Measurements from ENCODE around the gene DSCAML1.
A peak's percentile ranks its signal among the peaks of the same experiment; 100 is the strongest.

Gene DSCAML1

GRCh38 chr11:117443266-117444186, 353.5 kb downstream of the DSCAML1 start:
- no CpG with 5 or more reads among the region's 38 CpGs for WGBS (ENCODE audit: extremely low coverage, insufficient coverage, insufficient read length)
- Histone ChIP-seq H3K4me2 (ENCODE audit: low read length) (no peak overlapping the region), H3K4me1 (ENCODE audit: control insufficient read depth in 1 of 2, insufficient read depth in 2 of 2, low read length in 2 of 2) (peaks cover 0 to 2% of the 10 kb centered on the region in 2 experiments), H2AFZ (ENCODE audit: insufficient read depth, low read length, poor library complexity) (no peak overlapping the region), H2BK120ac (ENCODE audit: insufficient read depth, low read length, poor library complexity) (no peak overlapping the region), H2BK12ac (ENCODE audit: low read length) (no peak overlapping the region), H3K9me3 (ENCODE audit: insufficient read depth, low read depth, low read length) (peaks cover 2% of the 10 kb centered on the region), H3K4ac (ENCODE audit: low read depth, low read length) (no peak overlapping the region), H3K79me1 (ENCODE audit: low read length) (no peaks in the 10 kb centered on the region), H3K9ac (ENCODE audit: low read length) (no peak overlapping the region), H4K91ac (ENCODE audit: low read depth, low read length) (no peak overlapping the region), H2AK5ac (ENCODE audit: low read length) (no peak overlapping the region), H4K12ac (ENCODE audit: low read depth, low read length) (no peak overlapping the region), H3K36me3 (ENCODE audit: control insufficient read depth in 1 of 2, insufficient read depth in 2 of 2, low read length in 2 of 2) (no peaks in the 10 kb centered on the region), H2BK5ac (ENCODE audit: low read depth, low read length, poor library complexity) (no peak overlapping the region), H3K79me2 (ENCODE audit: control insufficient read depth, insufficient read depth, low read length, poor library complexity) (no peaks in the 10 kb centered on the region), H3K14ac (ENCODE audit: low read length) (no peak overlapping the region), H4K8ac (ENCODE audit: low read depth, low read length) (no peak overlapping the region), H3K27ac (ENCODE audit: low read depth, low read length) (no peak overlapping the region), H3K18ac (ENCODE audit: low read length) (no peak overlapping the region), H3K23ac (ENCODE audit: low read length) (no peak overlapping the region), H3K4me3 (ENCODE audit: low read depth, low read length) (no peak overlapping the region), H3K27me3 (ENCODE audit: insufficient read depth, low read length) (no peaks in the 10 kb centered on the region)
- DNase-seq = peak; percentile 43 to 74

GRCh38 chr11:117442869-117443239, 354.2 kb downstream of the DSCAML1 start:
- no peak overlapping the region for H3K4ac ChIP-seq (ENCODE audit: low read depth, low read length)
- H2AFZ ChIP-seq (ENCODE audit: insufficient read depth, low read length, poor library complexity) = no peak overlapping the region
- H3K36me3 ChIP-seq (ENCODE audit: control insufficient read depth in 1 of 2, insufficient read depth in 2 of 2, low read length in 2 of 2) = no peaks in the 10 kb centered on the region
- H4K12ac ChIP-seq (ENCODE audit: low read depth, low read length) = no peak overlapping the region
- no peaks in the 10 kb centered on the region for H3K27me3 ChIP-seq (ENCODE audit: insufficient read depth, low read length)
- no peak overlapping the region for H3K9ac ChIP-seq (ENCODE audit: low read length)
- WGBS (ENCODE audit: extremely low coverage, insufficient coverage, insufficient read length) = no CpG with 5 or more reads among the region's 12 CpGs
- no peak overlapping the region for H3K18ac ChIP-seq (ENCODE audit: low read length)
- no peak overlapping the region for H4K91ac ChIP-seq (ENCODE audit: low read depth, low read length)
- H3K4me1 ChIP-seq (ENCODE audit: control insufficient read depth in 1 of 2, insufficient read depth in 2 of 2, low read length in 2 of 2) = peaks cover 0 to 2% of the 10 kb centered on the region in 2 experiments
- H2AK5ac ChIP-seq (ENCODE audit: low read length) = no peak overlapping the region
- no peak overlapping the region for H3K27ac ChIP-seq (ENCODE audit: low read depth, low read length)
- no peak overlapping the region for H2BK5ac ChIP-seq (ENCODE audit: low read depth, low read length, poor library complexity)
- DNase-seq = no peak
- H3K9me3 ChIP-seq (ENCODE audit: insufficient read depth, low read depth, low read length) = no peaks in the 10 kb centered on the region
- no peak overlapping the region for H3K4me2 ChIP-seq (ENCODE audit: low read length)
- no peak overlapping the region for H2BK120ac ChIP-seq (ENCODE audit: insufficient read depth, low read length, poor library complexity)
- H3K14ac ChIP-seq (ENCODE audit: low read length) = no peak overlapping the region
- no peak overlapping the region for H3K4me3 ChIP-seq (ENCODE audit: low read depth, low read length)
- H2BK12ac ChIP-seq (ENCODE audit: low read length) = no peak overlapping the region
- no peaks in the 10 kb centered on the region for H3K79me2 ChIP-seq (ENCODE audit: control insufficient read depth, insufficient read depth, low read length, poor library complexity)
- no peak overlapping the region for H3K23ac ChIP-seq (ENCODE audit: low read length)
- no peaks in the 10 kb centered on the region for H3K79me1 ChIP-seq (ENCODE audit: low read length)
- H4K8ac ChIP-seq (ENCODE audit: low read depth, low read length) = no peak overlapping the region

- no peak for DNase-seq
- Histone ChIP-seq H3K36me3 (ENCODE audit: control insufficient read depth in 1 of 2, insufficient read depth in 2 of 2, low read length in 2 of 2) (no peaks in the 10 kb centered on the region), H3K4me3 (ENCODE audit: low read depth, low read length) (no peak overlapping the region), H2BK12ac (ENCODE audit: low read length) (no peak overlapping the region), H2BK5ac (ENCODE audit: low read depth, low read length, poor library complexity) (no peak overlapping the region), H3K4me2 (ENCODE audit: low read length) (no peak overlapping the region), H4K8ac (ENCODE audit: low read depth, low read length) (no peak overlapping the region), H3K79me1 (ENCODE audit: low read length) (no peaks in the 10 kb centered on the region), H3K79me2 (ENCODE audit: control insufficient read depth, insufficient read depth, low read length, poor library complexity) (no peaks in the 10 kb centered on the region), H3K23ac (ENCODE audit: low read length) (no peak overlapping the region), H4K12ac (ENCODE audit: low read depth, low read length) (no peak overlapping the region), H3K14ac (ENCODE audit: low read length) (no peak overlapping the region), H2AK5ac (ENCODE audit: low read length) (no peak overlapping the region), H3K4ac (ENCODE audit: low read depth, low read length) (no peak overlapping the region), H2BK120ac (ENCODE audit: insufficient read depth, low read length, poor library complexity) (no peak overlapping the region), H3K27me3 (ENCODE audit: insufficient read depth, low read length) (no peaks in the 10 kb centered on the region), H3K18ac (ENCODE audit: low read length) (no peak overlapping the region), H4K91ac (ENCODE audit: low read depth, low read length) (no peak overlapping the region), H3K9me3 (ENCODE audit: insufficient read depth, low read depth, low read length) (no peaks in the 10 kb centered on the region), H3K9ac (ENCODE audit: low read length) (no peak overlapping the region), H3K27ac (ENCODE audit: low read depth, low read length) (no peak overlapping the region), H2AFZ (ENCODE audit: insufficient read depth, low read length, poor library complexity) (no peak overlapping the region), H3K4me1 (ENCODE audit: control insufficient read depth in 1 of 2, insufficient read depth in 2 of 2, low read length in 2 of 2) (peaks cover 0 to 2% of the 10 kb centered on the region in 2 experiments)
- WGBS (ENCODE audit: extremely low coverage, insufficient coverage, insufficient read length) = no CpG with 5 or more reads among the region's 16 CpGs
Measured at GRCh38 chr11:117442049-117442868, 354.8 kb downstream of the DSCAML1 start.

GRCh38 chr11:117441146-117441975, 355.7 kb downstream of the DSCAML1 start:
- Histone ChIP-seq H2AK5ac (ENCODE audit: low read length) (no peak overlapping the region), H3K9me3 (ENCODE audit: insufficient read depth, low read depth, low read length) (no peaks in the 10 kb centered on the region), H2BK120ac (ENCODE audit: insufficient read depth, low read length, poor library complexity) (no peak overlapping the region), H4K91ac (ENCODE audit: low read depth, low read length) (no peak overlapping the region), H3K4ac (ENCODE audit: low read depth, low read length) (no peak overlapping the region), H3K4me2 (ENCODE audit: low read length) (no peak overlapping the region), H3K14ac (ENCODE audit: low read length) (no peak overlapping the region), H4K8ac (ENCODE audit: low read depth, low read length) (no peak overlapping the region), H3K9ac (ENCODE audit: low read length) (no peak overlapping the region), H2BK5ac (ENCODE audit: low read depth, low read length, poor library complexity) (no peak overlapping the region), H3K27me3 (ENCODE audit: insufficient read depth, low read length) (no peaks in the 10 kb centered on the region), H4K12ac (ENCODE audit: low read depth, low read length) (no peak overlapping the region), H3K23ac (ENCODE audit: low read length) (no peak overlapping the region), H3K36me3 (ENCODE audit: control insufficient read depth in 1 of 2, insufficient read depth in 2 of 2, low read length in 2 of 2) (no peaks in the 10 kb centered on the region), H3K4me1 (ENCODE audit: control insufficient read depth in 1 of 2, insufficient read depth in 2 of 2, low read length in 2 of 2) (peaks cover 0 to 2% of the 10 kb centered on the region in 2 experiments), H3K18ac (ENCODE audit: low read length) (no peak overlapping the region), H2BK12ac (ENCODE audit: low read length) (no peak overlapping the region), H3K79me1 (ENCODE audit: low read length) (no peaks in the 10 kb centered on the region), H2AFZ (ENCODE audit: insufficient read depth, low read length, poor library complexity) (no peak overlapping the region), H3K79me2 (ENCODE audit: control insufficient read depth, insufficient read depth, low read length, poor library complexity) (no peaks in the 10 kb centered on the region), H3K27ac (ENCODE audit: low read depth, low read length) (no peak overlapping the region), H3K4me3 (ENCODE audit: low read depth, low read length) (no peak overlapping the region)
- no CpG with 5 or more reads among the region's 14 CpGs for WGBS (ENCODE audit: extremely low coverage, insufficient coverage, insufficient read length)
- no peak for DNase-seq
